Suprapubic skin (tissue), 4 donors: ENCODE results near the gene ZGRF1. TPM values are rescaled to one million over a fixed set of nuclear protein-coding genes. Genes with fewer than 3 reads are reported as not detected.
"Not testable (repeated sequence)": the region's sequence is repeated elsewhere in the genome, so short reads cannot be mapped to it uniquely, and the experiment has no call there.

Experiments
- DNase-seq, 2 donors: peaks; one replicate each; pipeline ENCODE4 v3.0.0-alpha.2; 2019; ENCODE audit warnings: low spot score in 2 of 2
- H3K27ac ChIP-seq: fragments of 200-600 bp; sonication (generic); one replicate; pipeline ENCODE4 v1.5.1; 2019
- H3K27me3 ChIP-seq: fragments of 200-600 bp; sonication (generic); one replicate; pipeline ENCODE4 v1.5.1; 2019
- H3K36me3 ChIP-seq: fragments of 200-600 bp; sonication (generic); one replicate; pipeline ENCODE4 v1.5.1; 2019
- H3K4me1 ChIP-seq: fragments of 200-600 bp; sonication (generic); one replicate; pipeline ENCODE4 v1.5.1; 2019
- H3K4me3 ChIP-seq: fragments of 200-600 bp; sonication (generic); one replicate; pipeline ENCODE4 v1.5.1; 2019; ENCODE audit warnings: mild to moderate bottlenecking
- H3K9me3 ChIP-seq: fragments of 200-600 bp; sonication (generic); one replicate; pipeline ENCODE4 v1.5.1; 2019
- EP300 ChIP-seq: sonication (generic); formaldehyde crosslinking; IDR thresholded peaks from one replicate; pipeline ENCODE4 v1.6.1; 2017; ENCODE audit warnings: antibody characterized with exemption
- POLR2A ChIP-seq, 2 donors: fragments of 450-650 bp; IDR thresholded peaks; one replicate each; pipeline ENCODE4 v1.6.1; 2017; ENCODE audit warnings: antibody characterized with exemption in 2 of 2, mild to moderate bottlenecking in 2 of 2, moderate library complexity in 2 of 2
- POLR2AphosphoS5 ChIP-seq, 3 donors: sonication (generic); formaldehyde crosslinking; IDR thresholded peaks; one replicate each; pipeline ENCODE4 v1.6.1; 2017; ENCODE audit warnings: antibody characterized with exemption in 3 of 3
- WGBS: methylation state at CpG from one replicate; pipeline ENCODE4 v1.1.5; 2018; 5-methylcytosine and 5-hydroxymethylcytosine counted together
- total RNA-seq, 4 donors: library from RNA; depleted of rRNA; stranded (reverse); fragments of >200 nt; gene quantifications; one replicate each; pipeline ENCODE4 v1.1.0, GENCODE V29; 2016
- TF ChIP-seq, protein P1 (sequence below), 2 donors: fragments of 200-600 bp in 1 of 2; fragments of 450-650 bp in 1 of 2; sonication (generic) in 1 of 2; IDR thresholded peaks; one replicate each; pipeline ENCODE4 v1.5.1; 2016 to 2019; ENCODE audit warnings: antibody characterized with exemption in 2 of 2, mild to moderate bottlenecking in 1 of 2, moderate library complexity in 1 of 2

ZGRF1 gene
- total RNA-seq, 4 donors from 2014 or later: 2.0 to 9.7 (median 6.6) TPM

DNA sequence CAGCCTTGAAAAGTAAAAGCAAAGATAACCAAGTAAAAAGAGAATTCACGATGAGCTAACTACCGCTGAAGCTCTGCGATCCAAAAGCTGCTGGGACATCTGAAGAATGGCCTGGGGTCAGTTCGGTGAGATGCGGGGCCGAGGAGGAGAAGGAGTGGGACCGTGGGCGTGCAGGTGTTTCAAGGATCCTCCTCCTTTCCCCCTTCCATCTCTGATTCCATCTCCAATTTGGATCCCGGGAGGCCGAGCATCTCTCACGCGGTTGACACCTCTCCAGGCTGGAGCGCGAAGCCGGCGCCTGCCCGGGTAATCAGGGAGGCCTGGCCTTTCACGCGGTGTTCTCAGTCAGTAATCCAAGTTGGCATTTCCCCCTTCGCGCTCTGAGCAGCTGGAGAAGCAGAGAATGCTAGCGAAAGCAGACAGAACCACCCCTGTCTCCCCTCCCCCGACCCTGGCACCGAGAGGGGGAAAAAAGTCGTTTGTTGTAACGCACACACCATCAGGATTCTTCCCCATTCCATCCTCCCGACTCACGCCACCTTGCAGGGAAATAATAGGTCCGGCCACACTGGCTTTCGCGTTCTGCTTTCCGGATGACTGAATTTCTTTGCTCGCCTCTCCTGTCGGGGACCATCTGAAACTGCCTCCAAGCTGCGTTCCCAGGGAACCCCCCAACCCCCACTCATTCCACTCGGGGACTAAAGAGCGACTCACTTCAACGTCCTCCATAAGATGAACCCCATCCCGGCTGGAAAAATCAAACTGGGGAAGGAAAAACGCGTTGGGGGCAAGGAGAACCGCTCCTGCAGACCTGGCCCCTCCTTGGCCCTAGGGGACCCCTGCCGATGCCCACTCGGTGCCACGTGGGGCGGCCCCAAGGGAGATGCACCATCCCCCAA is 127.2 kb downstream of the ZGRF1 start:
- Histone ChIP-seq H3K9me3 (no peaks in the 10 kb centered on the region), H3K36me3 (no peaks in the 10 kb centered on the region), H3K4me3 (peak overlapping the region; percentile 38), H3K27me3 (peaks cover 99% of the 10 kb centered on the region), H3K4me1 (peaks cover 32% of the 10 kb centered on the region), H3K27ac (no peak overlapping the region)
- no peak for DNase-seq
- 5% methylated on average over 46 of the region's 46 CpGs for WGBS
- no peak for TF ChIP-seq POLR2A (IDR thresholded peaks at IDR 0.05)
- TF ChIP-seq EP300: no peak
- TF ChIP-seq POLR2AphosphoS5 (IDR thresholded peaks at IDR 0.05): no peak
- TF ChIP-seq, protein P1, sequence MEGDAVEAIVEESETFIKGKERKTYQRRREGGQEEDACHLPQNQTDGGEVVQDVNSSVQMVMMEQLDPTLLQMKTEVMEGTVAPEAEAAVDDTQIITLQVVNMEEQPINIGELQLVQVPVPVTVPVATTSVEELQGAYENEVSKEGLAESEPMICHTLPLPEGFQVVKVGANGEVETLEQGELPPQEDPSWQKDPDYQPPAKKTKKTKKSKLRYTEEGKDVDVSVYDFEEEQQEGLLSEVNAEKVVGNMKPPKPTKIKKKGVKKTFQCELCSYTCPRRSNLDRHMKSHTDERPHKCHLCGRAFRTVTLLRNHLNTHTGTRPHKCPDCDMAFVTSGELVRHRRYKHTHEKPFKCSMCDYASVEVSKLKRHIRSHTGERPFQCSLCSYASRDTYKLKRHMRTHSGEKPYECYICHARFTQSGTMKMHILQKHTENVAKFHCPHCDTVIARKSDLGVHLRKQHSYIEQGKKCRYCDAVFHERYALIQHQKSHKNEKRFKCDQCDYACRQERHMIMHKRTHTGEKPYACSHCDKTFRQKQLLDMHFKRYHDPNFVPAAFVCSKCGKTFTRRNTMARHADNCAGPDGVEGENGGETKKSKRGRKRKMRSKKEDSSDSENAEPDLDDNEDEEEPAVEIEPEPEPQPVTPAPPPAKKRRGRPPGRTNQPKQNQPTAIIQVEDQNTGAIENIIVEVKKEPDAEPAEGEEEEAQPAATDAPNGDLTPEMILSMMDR (IDR thresholded peaks at IDR 0.05): no peak

DNA sequence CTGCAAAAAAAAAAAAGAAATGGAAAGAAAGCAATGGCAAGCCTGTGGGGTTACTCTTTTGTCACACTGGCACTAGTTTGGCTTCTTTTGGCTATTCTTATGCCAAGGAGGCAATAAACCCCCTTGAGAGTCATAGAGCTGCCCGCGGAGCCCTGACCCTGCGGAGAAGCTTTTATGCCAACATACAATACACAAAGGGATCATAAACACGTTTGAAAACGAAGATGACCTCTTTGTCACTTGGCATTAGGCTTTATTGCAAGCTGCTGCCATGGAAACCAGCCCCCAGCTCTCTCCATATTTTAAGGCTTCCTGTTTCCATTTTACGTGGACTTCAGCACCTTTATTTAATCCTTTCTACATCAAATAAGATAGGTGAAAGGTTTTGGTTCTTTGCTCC is 128.4 kb downstream of the ZGRF1 start:
- no peaks in the 10 kb centered on the region for H3K36me3 ChIP-seq
- no peak overlapping the region for H3K27ac ChIP-seq
- TF ChIP-seq, protein P1 (IDR thresholded peaks at IDR 0.05): no peak
- no peak for TF ChIP-seq EP300
- no peak for TF ChIP-seq POLR2AphosphoS5 (IDR thresholded peaks at IDR 0.05)
- TF ChIP-seq POLR2A (IDR thresholded peaks at IDR 0.05): no peak
- H3K4me1 ChIP-seq: peaks cover 26% of the 10 kb centered on the region
- peaks cover 91% of the 10 kb centered on the region for H3K27me3 ChIP-seq
- H3K4me3 ChIP-seq: no peak overlapping the region
- WGBS: 3% methylated on average over 6 of the region's 6 CpGs
- DNase-seq: no peak
- H3K9me3 ChIP-seq: no peaks in the 10 kb centered on the region

DNA sequence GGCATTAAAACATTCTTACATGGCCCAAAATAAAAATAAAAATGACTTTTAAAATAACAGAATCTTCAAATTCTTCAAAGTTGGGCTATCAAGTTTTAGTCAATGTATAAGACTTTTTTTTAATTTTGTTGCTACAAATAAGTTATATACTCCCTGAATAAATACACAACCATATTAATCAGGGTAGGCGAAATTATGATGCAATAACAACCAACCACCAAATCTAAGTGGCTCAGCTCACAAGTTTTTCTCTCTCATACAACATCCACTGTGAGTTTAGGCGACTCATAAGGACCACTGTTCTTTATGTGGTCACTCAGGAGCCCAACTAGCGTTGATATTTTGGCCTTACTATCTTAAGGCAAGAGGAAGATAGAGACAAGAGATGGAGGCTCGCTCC is 131.9 kb downstream of the ZGRF1 start:
- TF ChIP-seq, protein P1 (IDR thresholded peaks at IDR 0.05): no peak
- no peak for TF ChIP-seq EP300
- no peak for TF ChIP-seq POLR2A (IDR thresholded peaks at IDR 0.05)
- no peaks in the 10 kb centered on the region for H3K36me3 ChIP-seq
- H3K27me3 ChIP-seq: peaks cover 78% of the 10 kb centered on the region
- peaks cover 9% of the 10 kb centered on the region for H3K4me1 ChIP-seq
- no peak for DNase-seq
- no peak overlapping the region for H3K4me3 ChIP-seq
- no peak overlapping the region for H3K27ac ChIP-seq
- WGBS: 88% methylated on average over 4 of the region's 4 CpGs
- H3K9me3 ChIP-seq: no peaks in the 10 kb centered on the region

DNA sequence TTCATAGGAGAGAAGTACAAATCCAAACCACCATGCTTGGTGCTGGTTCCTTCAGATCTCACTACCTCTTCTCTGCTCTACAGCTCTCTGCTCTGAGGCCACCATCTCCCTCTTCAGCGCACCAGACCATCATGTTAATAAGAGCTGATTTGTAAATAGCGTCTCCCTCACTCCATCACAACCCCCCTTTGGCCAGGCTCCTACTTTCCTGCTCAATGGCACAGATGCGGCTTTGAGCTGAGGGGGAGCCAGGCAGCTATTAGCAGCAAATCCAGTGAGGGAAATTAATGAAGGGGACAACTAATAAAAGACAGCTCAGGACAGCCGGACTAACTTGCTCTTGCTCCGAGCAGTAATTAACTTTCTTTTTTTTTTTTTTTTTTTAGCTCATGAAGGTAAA is 133.8 kb downstream of the ZGRF1 start:
- H3K4me1 ChIP-seq: no peaks in the 10 kb centered on the region
- H3K4me3 ChIP-seq: no peak overlapping the region
- 74% methylated on average over 5 of the region's 5 CpGs for WGBS
- TF ChIP-seq POLR2AphosphoS5 (IDR thresholded peaks at IDR 0.05) (no peak), POLR2A (IDR thresholded peaks at IDR 0.05) (no peak), EP300 (no peak)
- TF ChIP-seq, protein P1 (IDR thresholded peaks at IDR 0.05): no peak
- H3K36me3 ChIP-seq: no peaks in the 10 kb centered on the region
- peaks cover 58% of the 10 kb centered on the region for H3K27me3 ChIP-seq
- no peak overlapping the region for H3K27ac ChIP-seq
- no peaks in the 10 kb centered on the region for H3K9me3 ChIP-seq
- no peak for DNase-seq

DNA sequence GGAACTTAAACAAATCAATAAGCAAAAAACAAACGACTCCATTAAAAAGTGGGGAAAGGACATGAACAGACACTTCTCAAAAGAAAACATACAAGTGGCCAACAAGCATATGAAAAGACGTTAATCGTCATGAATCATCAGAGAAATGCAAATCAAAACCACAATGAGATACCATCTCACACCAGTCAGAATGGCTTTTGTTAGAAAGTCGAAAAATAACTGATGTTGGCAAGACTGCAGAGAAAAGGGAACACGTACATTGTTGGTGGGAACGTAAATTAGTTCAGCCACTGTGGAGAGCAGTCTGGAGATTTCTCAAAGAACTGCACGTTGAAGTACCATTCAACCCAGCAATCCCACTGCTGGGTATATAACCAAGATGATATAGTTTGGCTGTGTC is 144.4 kb downstream of the ZGRF1 start:
- Histone ChIP-seq H3K4me1 (no peaks in the 10 kb centered on the region), H3K36me3 (no peaks in the 10 kb centered on the region), H3K27ac (no peak overlapping the region), H3K4me3 (no peak overlapping the region), H3K9me3 (peaks cover 7% of the 10 kb centered on the region), H3K27me3 (no peaks in the 10 kb centered on the region)
- WGBS: 86% methylated on average over 7 of the region's 7 CpGs
- no peak for DNase-seq
- no peak for TF ChIP-seq POLR2A (IDR thresholded peaks at IDR 0.05)
- TF ChIP-seq EP300: no peak
- TF ChIP-seq POLR2AphosphoS5 (IDR thresholded peaks at IDR 0.05): no peak

DNA sequence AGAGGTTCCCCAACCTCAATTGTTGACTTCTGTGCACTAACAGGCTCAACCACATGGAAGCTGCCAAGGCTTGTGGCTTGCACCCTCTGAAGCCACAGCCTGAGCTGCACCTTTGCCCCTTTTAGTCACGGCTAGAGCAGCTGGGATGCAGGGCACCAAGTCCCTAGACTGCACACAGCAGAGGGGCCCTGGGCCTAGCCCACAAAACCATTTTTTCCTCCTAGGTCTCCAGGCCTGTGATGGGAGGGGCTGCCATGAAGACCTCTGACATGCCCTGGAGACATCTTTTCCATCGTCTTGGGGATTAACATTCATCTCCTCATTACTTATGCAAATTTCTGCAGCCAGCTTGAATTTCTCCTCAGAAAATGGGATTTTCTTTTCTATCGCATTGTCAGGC is 145.9 kb downstream of the ZGRF1 start:
- H3K9me3 ChIP-seq, H3K27ac ChIP-seq, DNase-seq, H3K4me1 ChIP-seq, H3K36me3 ChIP-seq, H3K27me3 ChIP-seq, H3K4me3 ChIP-seq: not testable (repeated sequence)
- WGBS: 93% methylated on average over 3 of the region's 3 CpGs

Other genes starting within 250 kb of the ZGRF1 start
- not detected for gene NEUROG2, start 120.7 kb downstream of the ZGRF1 start, total RNA-seq
- 10 to 100 TPM; 24.2 to 33.8 (median 27.5) TPM for gene LARP7, start 234 bp upstream of the ZGRF1 start, total RNA-seq